Fibroblast of skin of scalp (primary cell): ENCODE results near the gene JAZF1.

ENCODE experiments used
- DNase-seq: peaks from one replicate; pipeline ENCODE4 v3.0.0-alpha.2; 2013

JAZF1 gene

DNA sequence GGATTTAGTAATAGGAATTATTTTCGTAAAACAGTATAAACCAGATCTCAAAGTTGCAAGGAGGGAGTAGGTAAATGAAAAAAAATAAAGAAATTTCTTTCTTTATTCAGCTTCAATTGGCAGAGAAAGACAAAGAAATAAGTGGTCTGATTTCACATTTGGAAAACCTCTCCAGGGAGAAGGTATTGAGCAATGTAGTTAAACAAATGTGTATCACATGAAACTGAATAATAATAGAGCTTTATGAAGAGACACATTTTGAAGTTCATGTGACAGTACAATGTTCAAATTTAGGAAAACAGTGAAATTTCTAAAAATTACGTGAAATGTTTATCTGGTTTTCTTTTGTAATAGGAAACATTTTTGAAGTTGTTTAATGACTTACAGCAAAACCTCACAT lies 377.6 kb downstream of the JAZF1 start:
- peak; percentile 28 for DNase-seq

DNA sequence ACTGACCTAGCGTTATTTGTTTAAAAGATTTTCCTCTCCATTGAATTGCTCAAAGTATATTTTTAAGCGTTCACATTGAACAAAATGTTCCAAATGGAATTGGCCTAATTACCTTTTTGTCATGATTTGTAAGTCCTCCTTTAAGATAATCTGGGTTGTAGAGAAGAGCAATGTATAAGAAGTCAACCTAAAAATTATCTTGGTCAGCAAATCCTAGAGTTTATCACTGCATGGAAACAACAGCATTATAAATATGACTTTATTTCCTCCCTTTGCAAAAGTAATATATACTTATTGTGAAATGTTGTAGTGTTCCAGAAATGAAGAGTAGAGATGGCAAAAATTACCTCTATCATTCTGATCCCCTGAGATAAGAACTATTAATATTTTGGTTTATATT lies 381.4 kb downstream of the JAZF1 start:
- DNase-seq: no peak

GRCh38 chr7:27795977-27796376 lies 384.6 kb downstream of the JAZF1 start:
- no peak for DNase-seq

GRCh38 chr7:27793780-27794179 lies 386.8 kb downstream of the JAZF1 start:
- peak; percentile 39 for DNase-seq

- no peak for DNase-seq
These were observed 392.2 kb downstream of the JAZF1 start for GRCh38 chr7:27788437-27788836.

GRCh38 chr7:27784399-27785053 lies 396.1 kb downstream of the JAZF1 start:
- DNase-seq: peak; percentile 64

- DNase-seq: no peak
These were observed 397.7 kb downstream of the JAZF1 start for GRCh38 chr7:27782849-27783248.

DNA sequence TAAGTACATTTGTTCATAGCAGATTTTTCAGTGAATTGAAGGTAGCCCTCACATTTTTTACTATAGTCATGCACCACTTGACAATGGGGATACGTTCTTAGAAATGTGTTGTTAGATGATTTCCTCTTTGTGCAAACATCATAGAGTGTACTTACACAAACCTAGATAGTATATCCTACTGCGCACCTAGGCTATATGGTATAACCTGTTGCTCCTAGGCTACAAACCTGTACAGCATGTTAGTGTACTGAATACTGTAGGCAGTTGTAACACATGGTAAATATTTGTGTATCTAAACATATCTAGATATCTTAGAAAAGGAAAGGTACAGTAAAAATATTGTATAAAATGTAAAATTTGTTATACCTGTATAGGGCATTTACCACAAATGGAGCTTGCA lies 399.4 kb downstream of the JAZF1 start:
- no peak for DNase-seq
